ENCODE results near the gene FOXD4L1.
"Not testable (repeated sequence)": the region's sequence is repeated elsewhere in the genome, so short reads cannot be mapped to it uniquely, and the experiment has no call there.

Gene FOXD4L1

GRCh38 chr2:113520837-113521236, 22.4 kb downstream of the FOXD4L1 start:
- not testable (repeated sequence) for DNase-seq (ENCODE audit: insufficient read length, low spot score); FAIRE-seq

- DNase-seq (ENCODE audit: insufficient read length, low spot score); FAIRE-seq: not testable (repeated sequence)
Observed at GRCh38 chr2:113521492-113521891, 23.0 kb downstream of the FOXD4L1 start.

GRCh38 chr2:113524986-113525385, 26.5 kb downstream of the FOXD4L1 start:
- DNase-seq (ENCODE audit: insufficient read length, low spot score); FAIRE-seq: not testable (repeated sequence)

GRCh38 chr2:113527350-113528045, 29.0 kb downstream of the FOXD4L1 start:
- DNase-seq (ENCODE audit: insufficient read length, low spot score); FAIRE-seq: not testable (repeated sequence)

GRCh38 chr2:113528126-113528525, 29.7 kb downstream of the FOXD4L1 start:
- not testable (repeated sequence) for DNase-seq (ENCODE audit: insufficient read length, low spot score); FAIRE-seq

GRCh38 chr2:113528904-113529303, 30.4 kb downstream of the FOXD4L1 start:
- not testable (repeated sequence) for DNase-seq (ENCODE audit: insufficient read length, low spot score); FAIRE-seq

- not testable (repeated sequence) for FAIRE-seq
Observed at GRCh38 chr2:113532991-113533390, 34.5 kb downstream of the FOXD4L1 start.

GRCh38 chr2:113536573-113536972, 38.1 kb downstream of the FOXD4L1 start:
- not testable (repeated sequence) for DNase-seq (ENCODE audit: insufficient read length, low spot score)

More at GRCh38 chr2:113532991-113533390, 34.5 kb downstream of the FOXD4L1 start:
- DNase-seq (ENCODE audit: insufficient read length, low spot score): not testable (repeated sequence)

GRCh38 chr2:113540834-113541203, 42.4 kb downstream of the FOXD4L1 start:
- FAIRE-seq; DNase-seq (ENCODE audit: insufficient read length, low spot score): not testable (repeated sequence)

More at GRCh38 chr2:113536573-113536972, 38.1 kb downstream of the FOXD4L1 start:
- FAIRE-seq: not testable (repeated sequence)

GRCh38 chr2:113541204-113541975, 42.9 kb downstream of the FOXD4L1 start:
- not testable (repeated sequence) for DNase-seq (ENCODE audit: insufficient read length, low spot score); FAIRE-seq

- DNase-seq (ENCODE audit: insufficient read length, low spot score): not testable (repeated sequence)
Observed at GRCh38 chr2:113541976-113542485, 43.6 kb downstream of the FOXD4L1 start.

GRCh38 chr2:113542529-113542928, 44.1 kb downstream of the FOXD4L1 start:
- not testable (repeated sequence) for DNase-seq (ENCODE audit: insufficient read length, low spot score); FAIRE-seq

More at GRCh38 chr2:113541976-113542485, 43.6 kb downstream of the FOXD4L1 start:
- not testable (repeated sequence) for FAIRE-seq
